ENCODE data around the gene NRCAM. TPM values are rescaled to one million over a fixed set of nuclear protein-coding genes. Genes with fewer than 3 reads are reported as not detected.

NRCAM gene
- total RNA-seq, 1 donor from 2014 or later: 9.1 TPM

DNA sequence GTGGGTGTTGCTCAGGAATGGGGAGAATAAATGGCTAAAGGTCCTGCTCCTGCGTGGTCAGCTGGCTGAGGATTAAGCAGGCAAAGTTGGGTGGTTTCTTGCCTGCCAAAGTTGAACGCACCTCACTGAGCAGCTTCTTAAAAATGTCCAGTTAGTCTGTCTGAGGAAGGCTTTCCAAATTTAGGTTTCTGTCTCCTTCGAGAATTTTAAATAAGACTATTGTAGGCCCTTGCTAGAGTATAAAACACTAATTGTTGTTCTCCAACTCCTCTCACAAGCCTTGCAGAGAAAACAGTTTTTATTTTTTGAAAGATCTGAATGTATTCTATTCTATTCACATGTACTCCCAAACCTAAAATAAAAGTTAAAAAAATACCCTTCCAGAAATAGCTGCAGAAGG is 204.1 kb downstream of the NRCAM start:
- no peak for DNase-seq (ENCODE audit: low spot score)

GRCh38 chr7:108251700-108252099 is 204.5 kb downstream of the NRCAM start:
- DNase-seq (ENCODE audit: low spot score): no peak

GRCh38 chr7:108249453-108249852 is 206.8 kb downstream of the NRCAM start:
- DNase-seq (ENCODE audit: low spot score): no peak

GRCh38 chr7:108248821-108249220 is 207.4 kb downstream of the NRCAM start:
- DNase-seq (ENCODE audit: low spot score): no peak

GRCh38 chr7:108248418-108248817 is 207.8 kb downstream of the NRCAM start:
- no peak for DNase-seq (ENCODE audit: low spot score)

DNA sequence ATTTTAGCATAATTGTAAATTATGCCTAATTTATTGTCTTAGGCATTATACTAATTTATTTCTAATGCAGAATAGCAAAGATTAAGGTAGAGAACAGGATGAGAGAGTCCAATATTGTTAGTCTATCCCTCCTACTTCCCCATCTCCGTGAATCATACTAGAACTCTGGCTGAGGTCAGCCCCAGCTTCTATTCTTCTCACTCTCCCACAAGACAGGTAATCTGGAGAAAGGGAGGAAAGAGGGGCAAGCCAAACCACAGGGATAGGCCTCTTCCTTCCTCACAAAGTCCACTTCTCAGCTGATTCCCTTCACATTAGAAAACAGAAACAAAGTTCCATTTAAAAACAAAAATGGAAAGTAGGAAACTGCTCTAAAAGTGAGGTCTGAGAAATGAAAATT is 208.6 kb downstream of the NRCAM start:
- DNase-seq (ENCODE audit: low spot score): no peak

- DNase-seq (ENCODE audit: low spot score): no peak
Observed at GRCh38 chr7:108246227-108246837, 209.9 kb downstream of the NRCAM start.

DNA sequence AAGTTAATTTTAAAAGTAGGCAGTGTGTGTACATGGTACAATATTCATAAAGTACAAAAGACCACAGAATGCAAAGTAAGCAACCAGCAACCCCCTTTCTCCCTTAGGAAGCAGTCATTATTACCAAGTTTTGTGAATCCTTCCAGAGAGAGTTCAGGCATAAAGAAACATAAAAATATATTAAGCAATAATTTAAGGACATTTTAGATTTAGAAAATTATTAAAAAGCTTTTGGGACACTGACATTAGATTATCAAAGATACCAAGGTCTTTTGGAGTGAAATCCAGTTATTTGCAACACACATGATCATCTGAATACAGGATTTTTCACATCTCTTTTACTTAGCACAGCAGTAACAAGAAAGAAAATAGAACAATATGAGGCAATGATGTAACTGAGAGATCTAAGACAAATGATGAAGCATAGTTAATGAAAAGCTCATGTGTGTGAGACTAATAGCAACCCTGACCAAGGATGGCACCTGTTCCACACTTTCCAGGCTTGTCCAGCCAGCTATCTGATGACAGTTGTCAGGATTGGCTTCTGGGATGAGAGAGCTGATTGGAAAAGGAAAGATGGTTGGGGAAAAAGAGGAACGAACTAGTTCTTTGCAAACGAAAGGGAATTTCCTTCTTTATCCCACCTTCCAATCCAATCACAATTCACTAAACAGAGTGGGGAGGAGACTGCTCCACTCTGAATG is 210.6 kb downstream of the NRCAM start:
- DNase-seq (ENCODE audit: low spot score): no peak

DNA sequence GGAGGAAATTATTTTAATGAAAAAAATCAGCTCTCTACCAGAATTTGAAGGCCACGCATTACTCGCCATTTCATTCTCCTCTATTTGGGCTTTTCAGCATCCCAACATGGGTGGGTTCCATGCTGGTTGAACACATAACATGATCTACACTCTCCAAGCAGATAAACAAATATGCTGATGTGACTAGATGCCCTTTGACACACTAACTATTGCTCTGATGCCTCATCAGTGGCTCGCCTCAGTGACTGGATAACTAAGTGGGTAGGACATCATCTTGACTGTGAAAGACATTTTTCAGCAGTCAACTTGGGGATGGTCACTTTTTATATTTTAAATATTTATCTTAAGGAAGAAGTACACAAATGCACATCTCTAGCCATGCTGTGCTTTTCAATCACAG is 212.1 kb downstream of the NRCAM start:
- no peak for DNase-seq (ENCODE audit: low spot score)

DNA sequence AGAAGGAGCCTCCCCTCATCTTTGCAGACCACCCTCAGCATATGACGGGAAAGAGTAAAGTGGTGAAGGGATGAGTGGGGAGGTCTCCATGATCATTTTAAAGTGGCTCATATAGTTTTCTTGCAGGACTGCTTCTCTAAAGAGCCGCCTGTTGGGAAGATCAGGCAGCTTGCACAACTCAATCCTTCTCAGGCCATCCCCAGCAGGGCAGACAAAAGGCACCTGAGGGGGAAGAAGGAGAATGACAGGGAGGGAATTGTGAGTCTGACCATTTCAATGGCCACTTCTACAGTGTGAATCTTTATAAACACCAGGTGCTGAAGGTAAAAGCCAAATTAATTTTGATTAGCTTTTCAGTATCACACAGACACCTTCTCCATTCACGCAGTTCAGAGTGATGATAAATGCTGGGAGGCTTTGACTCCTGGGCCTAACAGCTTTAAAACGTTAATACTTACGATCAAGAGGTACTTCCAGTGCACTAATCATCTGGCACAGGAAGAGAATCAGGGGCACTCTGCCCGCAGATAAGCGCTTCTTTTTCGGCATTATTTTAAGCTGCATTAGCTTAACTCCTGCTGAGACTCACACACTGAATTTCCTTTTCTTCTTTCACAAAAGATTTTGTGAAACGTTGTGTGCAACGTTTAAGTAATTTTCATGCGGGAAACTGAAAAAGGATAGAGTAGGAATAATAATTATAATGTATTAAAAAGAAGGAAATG is 216.6 kb downstream of the NRCAM start:
- DNase-seq (ENCODE audit: low spot score): no peak

DNA sequence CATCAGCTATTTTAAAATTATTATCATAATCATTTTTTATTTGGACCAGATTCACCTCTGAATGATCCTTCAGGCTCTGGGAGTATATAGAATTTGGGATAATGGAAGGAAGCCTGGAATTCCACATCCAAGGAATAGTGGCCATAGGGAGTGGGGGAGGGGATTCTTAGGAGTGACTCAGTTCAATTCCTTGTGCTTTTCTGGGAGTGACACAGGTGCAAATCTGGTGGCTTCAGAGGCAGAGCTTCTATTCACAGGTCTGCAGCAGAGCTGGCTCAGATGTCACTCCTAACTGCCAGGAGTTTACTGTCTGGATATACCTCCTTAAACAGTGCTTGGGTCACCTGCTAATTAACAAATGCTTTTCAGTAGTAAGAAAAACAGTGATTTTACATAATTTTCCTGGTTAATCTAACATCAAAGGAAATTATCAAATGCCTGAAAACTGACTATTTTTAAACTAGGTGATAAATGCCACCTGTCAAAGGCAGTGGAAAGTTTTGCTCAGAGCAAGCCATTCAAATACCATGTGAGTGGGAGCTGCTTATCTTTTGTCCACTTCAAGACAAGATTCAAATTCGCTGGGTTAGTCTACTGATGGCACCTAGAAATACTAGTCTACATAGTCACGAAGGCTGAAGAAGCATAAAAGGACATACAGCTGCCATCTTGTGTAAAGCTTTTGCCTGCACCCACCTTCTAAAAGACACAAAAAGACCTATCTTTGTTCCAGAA is 219.4 kb downstream of the NRCAM start:
- DNase-seq (ENCODE audit: low spot score): no peak

GRCh38 chr7:108235451-108236061 is 220.7 kb downstream of the NRCAM start:
- no peak for DNase-seq (ENCODE audit: low spot score)

GRCh38 chr7:108234971-108235450 is 221.2 kb downstream of the NRCAM start:
- no peak for DNase-seq (ENCODE audit: low spot score)

DNA sequence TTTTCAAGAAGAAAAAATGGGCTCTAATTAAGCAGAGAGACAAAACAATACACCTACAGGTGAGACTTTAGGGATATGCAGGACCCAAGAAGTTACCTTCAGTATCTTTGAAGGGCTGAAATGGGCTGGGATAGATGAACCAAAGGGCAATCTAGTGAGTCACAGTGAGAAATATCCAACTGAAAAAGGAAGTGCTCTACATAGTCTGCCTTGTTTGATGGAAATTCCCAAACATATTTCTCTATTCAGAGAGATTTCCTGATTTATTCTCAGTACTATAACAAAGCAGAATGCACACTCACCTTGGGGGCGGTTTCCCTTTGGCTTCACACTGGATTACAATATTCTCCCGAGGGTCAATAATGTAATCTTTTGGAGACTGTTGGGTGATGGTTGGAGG is 222.0 kb downstream of the NRCAM start:
- no peak for DNase-seq (ENCODE audit: low spot score)

- no peak for DNase-seq (ENCODE audit: low spot score)
Observed at GRCh38 chr7:108232076-108232475, 224.2 kb downstream of the NRCAM start.

- no peak for DNase-seq (ENCODE audit: low spot score)
Observed at GRCh38 chr7:108231221-108231620, 225.0 kb downstream of the NRCAM start.

- DNase-seq (ENCODE audit: low spot score): no peak
Observed at GRCh38 chr7:108227366-108227765, 228.9 kb downstream of the NRCAM start.

DNA sequence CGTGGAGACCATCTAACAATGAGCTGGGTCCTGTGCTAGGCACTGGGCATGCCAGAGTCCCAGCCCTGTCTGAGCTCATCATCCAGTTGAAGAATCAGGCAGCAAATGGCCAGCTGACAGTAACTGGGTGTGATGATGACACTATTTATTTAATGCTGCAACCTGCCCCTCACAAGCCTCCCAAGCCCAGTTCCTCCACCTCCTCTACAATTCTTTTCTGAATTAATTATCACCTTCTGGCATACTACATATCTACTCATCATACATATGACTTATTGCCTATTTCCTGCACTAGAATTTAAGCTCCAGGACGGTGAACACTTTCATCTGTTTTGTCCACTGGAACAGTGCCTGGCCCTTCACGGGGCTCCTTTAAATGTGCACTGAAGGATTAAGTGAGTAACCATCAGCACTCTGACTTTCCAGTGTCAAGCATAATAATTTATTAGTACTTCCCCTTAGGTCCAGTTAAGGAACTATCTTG is 229.4 kb downstream of the NRCAM start:
- no peak for DNase-seq (ENCODE audit: low spot score)

DNA sequence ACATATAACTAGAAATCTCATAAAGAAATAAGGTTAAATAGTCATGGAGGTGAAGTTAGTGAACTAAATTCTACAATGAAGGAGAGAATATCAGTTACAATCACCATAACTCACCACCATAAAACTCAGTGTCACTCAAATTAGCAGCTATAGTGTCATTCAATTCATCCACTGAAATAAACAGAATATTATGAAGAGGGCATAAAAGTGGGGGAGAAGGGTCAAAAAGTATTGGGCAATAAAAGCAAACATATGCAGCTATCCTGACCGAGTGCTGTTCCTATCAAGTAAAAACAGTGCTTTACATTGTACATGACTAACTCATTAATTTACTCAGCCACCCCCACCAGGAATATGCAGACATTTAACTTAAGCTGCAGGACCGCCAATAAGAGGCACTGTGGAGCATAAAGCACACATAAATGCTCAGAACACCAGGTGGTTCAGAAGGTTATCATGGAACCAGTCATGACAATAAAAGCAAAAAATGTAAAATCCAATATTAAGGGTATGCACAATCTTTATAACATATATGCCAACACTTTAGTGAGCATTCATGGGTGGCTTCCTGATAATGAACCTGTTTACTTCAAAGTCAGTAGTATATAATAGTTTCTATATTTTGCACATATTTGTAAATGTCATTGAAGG is 230.6 kb downstream of the NRCAM start:
- DNase-seq (ENCODE audit: low spot score): no peak

GRCh38 chr7:108224387-108224786 is 231.8 kb downstream of the NRCAM start:
- DNase-seq (ENCODE audit: low spot score): no peak

Measured in mesenteric fat pad (tissue), 1 donor.